Smooth muscle cell (in vitro differentiated cells): ENCODE results near the gene RAB11FIP3. TPM values are rescaled to one million over a fixed set of nuclear protein-coding genes. Genes with fewer than 3 reads are reported as not detected.

ENCODE experiments used
- DNase-seq: peaks from one replicate; lab custom pipeline; 2025; ENCODE audit not compliant: unreplicated experiment; lab: John Stamatoyannopoulos, UW
- H2AFZ ChIP-seq: fragments of 200-600 bp; sonication (generic); 2 replicates; pipeline ENCODE4 v1.6.0; 2016; ENCODE audit warnings: antibody characterized with exemption, low read depth, mild to moderate bottlenecking
- H3F3A ChIP-seq: fragments of 200-600 bp; sonication (generic); 2 replicates; pipeline ENCODE4 v1.6.0; 2017; ENCODE audit warnings: antibody characterized with exemption, low read depth
- H3K27ac ChIP-seq: fragments of 200-600 bp; sonication (generic); 2 replicates; pipeline ENCODE4 v1.5.1; 2016; ENCODE audit warnings: low read depth, mild to moderate bottlenecking
- H3K27me3 ChIP-seq: fragments of 200-600 bp; sonication (generic); 2 replicates; pipeline ENCODE4 v1.6.1; 2016; ENCODE audit warnings: low read depth, mild to moderate bottlenecking
- H3K36me3 ChIP-seq: fragments of 200-600 bp; sonication (generic); 2 replicates; pipeline ENCODE4 v1.5.1; 2016; ENCODE audit warnings: low read depth
- H3K4me1 ChIP-seq: fragments of 200-600 bp; sonication (generic); 2 replicates; pipeline ENCODE4 v1.5.1; 2016; ENCODE audit warnings: low read depth
- H3K4me2 ChIP-seq: fragments of 200-600 bp; sonication (generic); 2 replicates; pipeline ENCODE4 v1.6.0; 2016; ENCODE audit warnings: mild to moderate bottlenecking
- H3K4me3 ChIP-seq: fragments of 200-600 bp; sonication (generic); 2 replicates; pipeline ENCODE4 v1.5.1; 2016; ENCODE audit warnings: mild to moderate bottlenecking
- H3K79me2 ChIP-seq: fragments of 200-600 bp; sonication (generic); 2 replicates; pipeline ENCODE4 v1.6.0; 2016; ENCODE audit warnings: low read depth, mild to moderate bottlenecking
- H3K9ac ChIP-seq: fragments of 200-600 bp; sonication (generic); 2 replicates; pipeline ENCODE4 v1.6.0; 2016; ENCODE audit warnings: low read depth
- H3K9me3 ChIP-seq: fragments of 200-600 bp; sonication (generic); replicated peaks from 2 replicates; pipeline ENCODE4 v1.5.1; 2016; ENCODE audit warnings: low read depth
- H4K20me1 ChIP-seq: fragments of 200-600 bp; sonication (generic); 2 replicates; pipeline ENCODE4 v1.6.0; 2016; ENCODE audit warnings: low read depth
- WGBS: methylation state at CpG from one replicate; pipeline ENCODE4 v1.1.7; 2016; ENCODE audit warnings: low lambda C conversion rate; 5-methylcytosine and 5-hydroxymethylcytosine counted together
- polyA plus RNA-seq: library from polyadenylated mRNA; unstranded; fragments of >200 nt; fragmentation: Nextera tagmentation; extraction: Ambion mirVana; gene quantifications from 2 replicates; pipeline ENCODE4 v1.2.1, GENCODE V29; 2016
- total RNA-seq: library from RNA; depleted of rRNA; stranded (reverse); fragments of >200 nt; gene quantifications from 2 replicates; pipeline ENCODE4 v1.2.3, GENCODE V29; 2014
- TF ChIP-seq, protein P1 (sequence below): fragments of 200-600 bp; sonication (generic); IDR thresholded peaks from 2 replicates; pipeline ENCODE4 v1.5.1; 2017; ENCODE audit warnings: borderline replicate concordance, mild to moderate bottlenecking, antibody characterized with exemption; ENCODE audit not compliant: insufficient read depth, poor library complexity, severe bottlenecking

Gene RAB11FIP3
- total and polyA plus RNA-seq, 2 experiments from 2014 or later = 19.5 to 20.4 TPM

- H3F3A ChIP-seq = no peaks in the 10 kb centered on the region
- H3K4me3 ChIP-seq = no peak overlapping the region
- H3K79me2 ChIP-seq = no peaks in the 10 kb centered on the region
- H3K9ac ChIP-seq = no peak overlapping the region
- H3K27me3 ChIP-seq = no peaks in the 10 kb centered on the region
- H3K4me1 ChIP-seq = no peaks in the 10 kb centered on the region
- no peaks in the 10 kb centered on the region for H3K36me3 ChIP-seq
- TF ChIP-seq, protein P1, sequence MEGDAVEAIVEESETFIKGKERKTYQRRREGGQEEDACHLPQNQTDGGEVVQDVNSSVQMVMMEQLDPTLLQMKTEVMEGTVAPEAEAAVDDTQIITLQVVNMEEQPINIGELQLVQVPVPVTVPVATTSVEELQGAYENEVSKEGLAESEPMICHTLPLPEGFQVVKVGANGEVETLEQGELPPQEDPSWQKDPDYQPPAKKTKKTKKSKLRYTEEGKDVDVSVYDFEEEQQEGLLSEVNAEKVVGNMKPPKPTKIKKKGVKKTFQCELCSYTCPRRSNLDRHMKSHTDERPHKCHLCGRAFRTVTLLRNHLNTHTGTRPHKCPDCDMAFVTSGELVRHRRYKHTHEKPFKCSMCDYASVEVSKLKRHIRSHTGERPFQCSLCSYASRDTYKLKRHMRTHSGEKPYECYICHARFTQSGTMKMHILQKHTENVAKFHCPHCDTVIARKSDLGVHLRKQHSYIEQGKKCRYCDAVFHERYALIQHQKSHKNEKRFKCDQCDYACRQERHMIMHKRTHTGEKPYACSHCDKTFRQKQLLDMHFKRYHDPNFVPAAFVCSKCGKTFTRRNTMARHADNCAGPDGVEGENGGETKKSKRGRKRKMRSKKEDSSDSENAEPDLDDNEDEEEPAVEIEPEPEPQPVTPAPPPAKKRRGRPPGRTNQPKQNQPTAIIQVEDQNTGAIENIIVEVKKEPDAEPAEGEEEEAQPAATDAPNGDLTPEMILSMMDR = no peak
- no peaks in the 10 kb centered on the region for H4K20me1 ChIP-seq
- no peak for DNase-seq
- H3K27ac ChIP-seq = no peak overlapping the region
- 98% methylated on average over 45 of the region's 45 CpGs for WGBS
- H2AFZ ChIP-seq = no peak overlapping the region
- H3K4me2 ChIP-seq = no peak overlapping the region
- no peaks in the 10 kb centered on the region for H3K9me3 ChIP-seq
Observed at GRCh38 chr16:515175-515938, 89.9 kb downstream of the RAB11FIP3 start.

DNA sequence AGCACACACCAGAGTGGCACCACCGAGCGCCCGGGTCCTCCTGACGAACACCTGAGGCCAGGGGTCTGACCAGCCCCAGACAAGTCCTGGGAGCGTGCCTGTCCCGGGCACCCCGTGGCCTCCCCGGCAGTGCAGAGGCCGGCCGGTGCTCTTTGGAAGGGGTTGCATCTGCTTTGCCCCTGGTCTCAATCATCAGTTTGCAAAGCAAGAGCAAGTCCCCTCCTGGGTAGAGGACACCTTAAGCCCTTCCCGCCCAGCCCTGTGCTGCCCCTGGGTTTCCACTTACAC lies 90.4 kb downstream of the RAB11FIP3 start:
- 94% methylated on average over 11 of the region's 11 CpGs for WGBS
- Histone ChIP-seq H3K4me2 (no peak overlapping the region), H3K4me3 (no peak overlapping the region), H3K27me3 (no peaks in the 10 kb centered on the region), H3K9me3 (no peaks in the 10 kb centered on the region), H3K79me2 (no peaks in the 10 kb centered on the region), H2AFZ (no peak overlapping the region), H3K4me1 (no peaks in the 10 kb centered on the region), H3K9ac (no peak overlapping the region), H3K27ac (no peak overlapping the region), H3K36me3 (no peaks in the 10 kb centered on the region), H4K20me1 (no peaks in the 10 kb centered on the region), H3F3A (no peaks in the 10 kb centered on the region)
- no peak for DNase-seq
- TF ChIP-seq, protein P1 = no peak

- H3K79me2 ChIP-seq = no peaks in the 10 kb centered on the region
- 99% methylated on average over 8 of the region's 8 CpGs for WGBS
- TF ChIP-seq, protein P1 = no peak
Observed at GRCh38 chr16:516301-516700, 90.9 kb downstream of the RAB11FIP3 start.

GRCh38 chr16:518858-519257 lies 93.4 kb downstream of the RAB11FIP3 start:
- no peak for DNase-seq
- no peaks in the 10 kb centered on the region for H3K27me3 ChIP-seq
- H3K4me3 ChIP-seq = no peak overlapping the region
- H3K9ac ChIP-seq = no peak overlapping the region
- 97% methylated on average over 9 of the region's 9 CpGs for WGBS
- no peak overlapping the region for H2AFZ ChIP-seq
- H3K79me2 ChIP-seq = no peaks in the 10 kb centered on the region
- H3K4me2 ChIP-seq = no peak overlapping the region
- H4K20me1 ChIP-seq = peaks cover 6% of the 10 kb centered on the region
- H3F3A ChIP-seq = no peaks in the 10 kb centered on the region
- TF ChIP-seq, protein P1 = no peak
- H3K27ac ChIP-seq = no peak overlapping the region
- H3K36me3 ChIP-seq = no peaks in the 10 kb centered on the region
- no peaks in the 10 kb centered on the region for H3K4me1 ChIP-seq
- no peaks in the 10 kb centered on the region for H3K9me3 ChIP-seq

More at GRCh38 chr16:516301-516700, 90.9 kb downstream of the RAB11FIP3 start:
- Histone ChIP-seq H2AFZ (no peak overlapping the region), H3K4me3 (no peak overlapping the region), H3K4me2 (no peak overlapping the region), H3K27ac (no peak overlapping the region), H3K9ac (no peak overlapping the region), H3K9me3 (no peaks in the 10 kb centered on the region), H3K27me3 (no peaks in the 10 kb centered on the region), H3K36me3 (no peaks in the 10 kb centered on the region), H3F3A (no peaks in the 10 kb centered on the region), H4K20me1 (no peaks in the 10 kb centered on the region), H3K4me1 (no peaks in the 10 kb centered on the region)
- no peak for DNase-seq
